Measurements from ENCODE around the gene RELB.
A peak's percentile ranks its signal among the peaks of the same experiment; 100 is the strongest.

- TF ChIP-seq REST (IDR thresholded peaks at IDR 0.05; ENCODE audit: borderline replicate concordance) (no peak), EZH2 (IDR thresholded peaks at IDR 0.05; ENCODE audit: borderline replicate concordance, insufficient read depth, low read length, poor library complexity, severe bottlenecking) (no peak), CTCF (IDR thresholded peaks at IDR 0.05; ENCODE audit: poor library complexity, severe bottlenecking) (no peak), EP300 (conservative IDR thresholded peaks at IDR 0.05; ENCODE audit: poor library complexity, severe bottlenecking) (no peak), POLR2AphosphoS5 (IDR thresholded peaks at IDR 0.05) (no peak), TAF1 (IDR thresholded peaks at IDR 0.05; ENCODE audit: low read depth) (no peak), MXI1 (conservative IDR thresholded peaks at IDR 0.05; ENCODE audit: poor library complexity, severe bottlenecking) (peak; percentile 49), RAD21 (conservative IDR thresholded peaks at IDR 0.05) (no peak), SMC3 (conservative IDR thresholded peaks at IDR 0.05; ENCODE audit: poor library complexity) (peak; percentile 24)
These were observed 75.0 kb downstream of the RELB start, which contains the start of gene ZNF296 for GRCh38 chr19:45076029-45076850.

Measured in neural cell (in vitro differentiated cells).